HepG2 (cell line): ENCODE data around the gene PLAA. TPM values are rescaled to one million over a fixed set of nuclear protein-coding genes. Genes with fewer than 3 reads are reported as not detected.

Experiments used
- FOXA1 ChIP-seq, 2 experiments: fragments of 450-650 bp in 1 of 2; sonication (generic) in 1 of 2; formaldehyde crosslinking in 1 of 2; IDR thresholded peaks; 2 replicates each; pipeline versions ENCODE4 v1.4.0 to v1.6.1; 2016 to 2020; ENCODE audit warnings: missing genetic modification reagents in 1 of 2
- MEF2D ChIP-seq: sonication (generic); formaldehyde crosslinking; IDR thresholded peaks from 2 replicates; pipeline ENCODE4 v1.5.1; 2020; ENCODE audit warnings: mild to moderate bottlenecking, missing genetic modification reagents
- MXI1 ChIP-seq: IDR thresholded peaks from 3 replicates; pipeline ENCODE4 v1.6.1; 2012; ENCODE audit warnings: low read depth, low read length, inconsistent platforms, borderline replicate concordance
- RERE ChIP-seq: IDR thresholded peaks from 2 replicates; pipeline ENCODE4 v1.6.1; 2016; ENCODE audit warnings: low read depth, missing genetic modification reagents, missing compliant biosample characterization
- ZNF331 ChIP-seq: sonication (generic); formaldehyde crosslinking; IDR thresholded peaks from 2 replicates; pipeline ENCODE4 v1.4.0; 2020; ENCODE audit warnings: missing genetic modification reagents
- ZNF33A ChIP-seq: sonication (generic); formaldehyde crosslinking; IDR thresholded peaks from 2 replicates; pipeline ENCODE4 v1.5.1; 2020; ENCODE audit warnings: missing genetic modification reagents, mild to moderate bottlenecking, moderate library complexity, borderline replicate concordance
- ZNF446 ChIP-seq: sonication (generic); formaldehyde crosslinking; IDR thresholded peaks from 2 replicates; pipeline ENCODE4 v1.5.0; 2020; ENCODE audit warnings: mild to moderate bottlenecking, missing genetic modification reagents
- ZNF552 ChIP-seq: sonication (generic); formaldehyde crosslinking; IDR thresholded peaks from 2 replicates; pipeline ENCODE4 v1.9.0; 2022; ENCODE audit warnings: missing genetic modification reagents, mild to moderate bottlenecking, borderline replicate concordance
- ZNF598 ChIP-seq: sonication (generic); formaldehyde crosslinking; IDR thresholded peaks from 2 replicates; pipeline ENCODE4 v1.5.1; 2020; ENCODE audit warnings: mild to moderate bottlenecking, missing genetic modification reagents, borderline replicate concordance
- ZNF660 ChIP-seq: sonication (generic); formaldehyde crosslinking; IDR thresholded peaks from 2 replicates; pipeline ENCODE4 v1.5.1; 2020; ENCODE audit warnings: mild to moderate bottlenecking, low read depth, missing genetic modification reagents, borderline replicate concordance
- ZNF672 ChIP-seq: sonication (generic); formaldehyde crosslinking; IDR thresholded peaks from 2 replicates; pipeline ENCODE4 v1.8.1; 2022; ENCODE audit warnings: missing genetic modification reagents
- ZNF766 ChIP-seq: sonication (generic); formaldehyde crosslinking; IDR thresholded peaks from 2 replicates; pipeline ENCODE4 v1.5.0; 2020; ENCODE audit warnings: missing genetic modification reagents, borderline replicate concordance
- ZNF839 ChIP-seq: sonication (generic); formaldehyde crosslinking; IDR thresholded peaks from 2 replicates; pipeline ENCODE4 v1.4.0; 2020; ENCODE audit warnings: missing genetic modification reagents, mild to moderate bottlenecking, borderline replicate concordance
- polyA plus RNA-seq, 8 experiments: library from polyadenylated mRNA; depleted of rRNA in 3 of 8; stranded (reverse) in 7 of 8; unstranded in 1 of 8; fragments of >200 nt; fragmentation: Illumina TruSeq in 4 of 8; extraction: Trizol in 4 of 8; gene quantifications; 2 replicates each; pipeline versions ENCODE4 v1.2.1 to v1.2.3, GENCODE V29; 2011 to 2016; ENCODE audit warnings: low read depth in 4 of 8, missing spikeins in 1 of 8, mixed read lengths in 1 of 8; ENCODE audit not compliant: insufficient read depth in 1 of 8
- total RNA-seq, 5 experiments: library from RNA; depleted of rRNA; stranded (reverse); fragments of >200 nt; fragmentation: Illumina TruSeq; extraction: Trizol; gene quantifications; 2 replicates each; pipeline ENCODE4 v1.2.3, GENCODE V29; 2016; ENCODE audit warnings: low read depth in 1 of 5
- TF ChIP-seq, protein P1 (sequence below): sonication (generic); formaldehyde crosslinking; IDR thresholded peaks from 2 replicates; pipeline ENCODE4 v1.4.0; 2020; ENCODE audit warnings: mild to moderate bottlenecking, missing genetic modification reagents
- TF ChIP-seq, protein P2 (sequence below): sonication (generic); formaldehyde crosslinking; IDR thresholded peaks from 2 replicates; pipeline ENCODE4 v1.4.0; 2020; ENCODE audit warnings: missing genetic modification reagents, borderline replicate concordance

Gene PLAA
- total and polyA plus RNA-seq, 2 of the 13 experiments (the other 11 are each of a cell fraction or from before 2014, with no cell fraction given) = 5.8 to 22.9 TPM

GRCh38 chr9:26955921-26956859 lies 9.1 kb upstream of the PLAA start, which contains the start of gene IFT74 (continued):
- TF ChIP-seq, protein P1, sequence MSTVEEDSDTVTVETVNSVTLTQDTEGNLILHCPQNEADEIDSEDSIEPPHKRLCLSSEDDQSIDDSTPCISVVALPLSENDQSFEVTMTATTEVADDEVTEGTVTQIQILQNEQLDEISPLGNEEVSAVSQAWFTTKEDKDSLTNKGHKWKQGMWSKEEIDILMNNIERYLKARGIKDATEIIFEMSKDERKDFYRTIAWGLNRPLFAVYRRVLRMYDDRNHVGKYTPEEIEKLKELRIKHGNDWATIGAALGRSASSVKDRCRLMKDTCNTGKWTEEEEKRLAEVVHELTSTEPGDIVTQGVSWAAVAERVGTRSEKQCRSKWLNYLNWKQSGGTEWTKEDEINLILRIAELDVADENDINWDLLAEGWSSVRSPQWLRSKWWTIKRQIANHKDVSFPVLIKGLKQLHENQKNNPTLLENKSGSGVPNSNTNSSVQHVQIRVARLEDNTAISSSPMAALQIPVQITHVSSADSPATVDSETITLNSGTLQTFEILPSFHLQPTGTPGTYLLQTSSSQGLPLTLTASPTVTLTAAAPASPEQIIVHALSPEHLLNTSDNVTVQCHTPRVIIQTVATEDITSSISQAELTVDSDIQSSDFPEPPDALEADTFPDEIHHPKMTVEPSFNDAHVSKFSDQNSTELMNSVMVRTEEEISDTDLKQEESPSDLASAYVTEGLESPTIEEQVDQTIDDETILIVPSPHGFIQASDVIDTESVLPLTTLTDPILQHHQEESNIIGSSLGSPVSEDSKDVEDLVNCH (CRISPR knock-in tag) = no peak
- TF ChIP-seq MXI1 = peak; percentile 82; the same call in 1 of the 3 replicates
- TF ChIP-seq, protein P2, sequence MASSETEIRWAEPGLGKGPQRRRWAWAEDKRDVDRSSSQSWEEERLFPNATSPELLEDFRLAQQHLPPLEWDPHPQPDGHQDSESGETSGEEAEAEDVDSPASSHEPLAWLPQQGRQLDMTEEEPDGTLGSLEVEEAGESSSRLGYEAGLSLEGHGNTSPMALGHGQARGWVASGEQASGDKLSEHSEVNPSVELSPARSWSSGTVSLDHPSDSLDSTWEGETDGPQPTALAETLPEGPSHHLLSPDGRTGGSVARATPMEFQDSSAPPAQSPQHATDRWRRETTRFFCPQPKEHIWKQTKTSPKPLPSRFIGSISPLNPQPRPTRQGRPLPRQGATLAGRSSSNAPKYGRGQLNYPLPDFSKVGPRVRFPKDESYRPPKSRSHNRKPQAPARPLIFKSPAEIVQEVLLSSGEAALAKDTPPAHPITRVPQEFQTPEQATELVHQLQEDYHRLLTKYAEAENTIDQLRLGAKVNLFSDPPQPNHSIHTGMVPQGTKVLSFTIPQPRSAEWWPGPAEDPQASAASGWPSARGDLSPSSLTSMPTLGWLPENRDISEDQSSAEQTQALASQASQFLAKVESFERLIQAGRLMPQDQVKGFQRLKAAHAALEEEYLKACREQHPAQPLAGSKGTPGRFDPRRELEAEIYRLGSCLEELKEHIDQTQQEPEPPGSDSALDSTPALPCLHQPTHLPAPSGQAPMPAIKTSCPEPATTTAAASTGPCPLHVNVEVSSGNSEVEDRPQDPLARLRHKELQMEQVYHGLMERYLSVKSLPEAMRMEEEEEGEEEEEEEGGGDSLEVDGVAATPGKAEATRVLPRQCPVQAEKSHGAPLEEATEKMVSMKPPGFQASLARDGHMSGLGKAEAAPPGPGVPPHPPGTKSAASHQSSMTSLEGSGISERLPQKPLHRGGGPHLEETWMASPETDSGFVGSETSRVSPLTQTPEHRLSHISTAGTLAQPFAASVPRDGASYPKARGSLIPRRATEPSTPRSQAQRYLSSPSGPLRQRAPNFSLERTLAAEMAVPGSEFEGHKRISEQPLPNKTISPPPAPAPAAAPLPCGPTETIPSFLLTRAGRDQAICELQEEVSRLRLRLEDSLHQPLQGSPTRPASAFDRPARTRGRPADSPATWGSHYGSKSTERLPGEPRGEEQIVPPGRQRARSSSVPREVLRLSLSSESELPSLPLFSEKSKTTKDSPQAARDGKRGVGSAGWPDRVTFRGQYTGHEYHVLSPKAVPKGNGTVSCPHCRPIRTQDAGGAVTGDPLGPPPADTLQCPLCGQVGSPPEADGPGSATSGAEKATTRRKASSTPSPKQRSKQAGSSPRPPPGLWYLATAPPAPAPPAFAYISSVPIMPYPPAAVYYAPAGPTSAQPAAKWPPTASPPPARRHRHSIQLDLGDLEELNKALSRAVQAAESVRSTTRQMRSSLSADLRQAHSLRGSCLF (CRISPR knock-in tag) = no peak
- TF ChIP-seq RERE (CRISPR knock-in tag) = no peak
- TF ChIP-seq ZNF660 (CRISPR knock-in tag) = no peak
- TF ChIP-seq ZNF331 = peak; percentile 55; the same call in 1 of the 2 replicates
- TF ChIP-seq ZNF839 = no peak
- TF ChIP-seq ZNF552 = no peak
- no peak; the same call in 1 of the 2 replicates for TF ChIP-seq MEF2D (CRISPR knock-in tag)
- TF ChIP-seq ZNF672 = no peak
- TF ChIP-seq ZNF33A (CRISPR knock-in tag) = no peak
- TF ChIP-seq FOXA1 (IDR thresholded peaks at IDR 0.05) = no peak
- peak; percentile 67 for TF ChIP-seq FOXA1 (CRISPR knock-in tag; IDR thresholded peaks at IDR 0.05)
- no peak for TF ChIP-seq ZNF598 (CRISPR knock-in tag)
- TF ChIP-seq ZNF446 (CRISPR knock-in tag) = no peak
- TF ChIP-seq ZNF766 = 0 out of 2 replicates have a peak, but pooled peaks have one; percentile 19
